ENCODE results near the gene EIF4G2. TPM values are rescaled to one million over a fixed set of nuclear protein-coding genes. Genes with fewer than 3 reads are reported as not detected.
A peak's percentile ranks its signal among the peaks of the same experiment; 100 is the strongest.

Gene EIF4G2
- total RNA-seq, 1 experiment from 2014 or later, result 999 TPM

GRCh38 chr11:10780040-10780439 lies 28.7 kb downstream of the EIF4G2 start:
- no peak for TF ChIP-seq EZH2 (IDR thresholded peaks at IDR 0.05; ENCODE audit: low read length, unreplicated experiment)
- TF ChIP-seq EZH2phosphoT487 (IDR thresholded peaks at IDR 0.05; ENCODE audit: borderline replicate concordance, low read length), result no peak
- DNase-seq (no peak), ATAC-seq (no peak; the same call in 1 of the 2 replicates)
- Histone ChIP-seq H4K20me1 (ENCODE audit: low read length) (no peaks in the 10 kb centered on the region), H3K79me2 (ENCODE audit: low read length) (no peaks in the 10 kb centered on the region), H3K4me2 (ENCODE audit: low read length) (no peak overlapping the region), H3K27ac (ENCODE audit: low read length) (no peak overlapping the region), H3K27me3 (ENCODE audit: low read length) (no peaks in the 10 kb centered on the region), H3F3A (ENCODE audit: low read length, unreplicated experiment) (no peaks in the 10 kb centered on the region), H3K4me1 (ENCODE audit: insufficient read depth, low read length) (no peaks in the 10 kb centered on the region), H2AFZ (ENCODE audit: low read length) (no peak overlapping the region), H3K9me3 (ENCODE audit: low read length) (no peaks in the 10 kb centered on the region), H3K36me3 (ENCODE audit: low read depth, low read length) (peaks cover 20% of the 10 kb centered on the region), H3K9me2 (replicated peaks; ENCODE audit: low read length) (no peaks in the 10 kb centered on the region), H3K4me3 (ENCODE audit: low read length) (no peak overlapping the region), H3K9ac (ENCODE audit: low read length) (no peak overlapping the region)
- intact Hi-C loops (cut with micrococcal nuclease), result no loop called here
- no TSS peak for BruUV-seq (replicated peaks)
- ChIA-PET CTCF (no interaction called here), POLR2A (ENCODE audit: unreplicated experiment) (no interaction called here)

DNA sequence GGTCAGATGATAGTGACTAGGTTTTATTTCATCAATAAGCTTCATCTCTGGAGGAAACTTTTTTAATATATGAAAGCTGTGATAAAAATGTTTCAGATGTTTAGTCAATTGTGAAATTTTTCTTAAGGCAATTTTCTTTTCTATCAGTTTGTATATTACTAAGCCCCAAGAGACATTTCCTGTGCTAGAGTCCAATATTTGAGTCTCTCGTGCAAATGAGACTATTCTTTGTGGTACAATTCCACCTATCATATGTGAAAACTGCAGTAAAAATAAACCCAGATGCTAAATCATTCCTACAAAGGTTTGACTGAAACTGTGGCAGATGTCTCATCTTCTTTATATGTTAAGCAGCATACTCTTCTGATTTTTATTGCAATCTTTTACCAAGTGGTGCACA lies 29.6 kb downstream of the EIF4G2 start:
- Histone ChIP-seq H3K9me2 (replicated peaks; ENCODE audit: low read length) (no peaks in the 10 kb centered on the region), H3K4me3 (ENCODE audit: low read length) (no peak overlapping the region), H3K79me2 (ENCODE audit: low read length) (no peaks in the 10 kb centered on the region), H3K27me3 (ENCODE audit: low read length) (no peaks in the 10 kb centered on the region), H4K20me1 (ENCODE audit: low read length) (no peaks in the 10 kb centered on the region), H3K9ac (ENCODE audit: low read length) (no peak overlapping the region), H3K9me3 (ENCODE audit: low read length) (no peaks in the 10 kb centered on the region), H3K27ac (ENCODE audit: low read length) (no peak overlapping the region), H3K4me2 (ENCODE audit: low read length) (no peak overlapping the region), H3K36me3 (ENCODE audit: low read depth, low read length) (peaks cover 29% of the 10 kb centered on the region), H3F3A (ENCODE audit: low read length, unreplicated experiment) (no peaks in the 10 kb centered on the region), H3K4me1 (ENCODE audit: insufficient read depth, low read length) (no peaks in the 10 kb centered on the region), H2AFZ (ENCODE audit: low read length) (no peak overlapping the region)
- DNase-seq (no peak), ATAC-seq (no peak)
- BruUV-seq (replicated peaks), result TSS peak; percentile 70
- TF ChIP-seq CTCF (conservative IDR thresholded peaks at IDR 0.05; ENCODE audit: low read depth, low read length) (no peak), EZH2 (IDR thresholded peaks at IDR 0.05; ENCODE audit: low read length, unreplicated experiment) (no peak), EZH2phosphoT487 (IDR thresholded peaks at IDR 0.05; ENCODE audit: borderline replicate concordance, low read length) (no peak)
- intact Hi-C loops (cut with micrococcal nuclease), result no loop called here
- CTCF ChIA-PET, result no interaction called here
- POLR2A ChIA-PET (ENCODE audit: unreplicated experiment), result no interaction called here

DNA sequence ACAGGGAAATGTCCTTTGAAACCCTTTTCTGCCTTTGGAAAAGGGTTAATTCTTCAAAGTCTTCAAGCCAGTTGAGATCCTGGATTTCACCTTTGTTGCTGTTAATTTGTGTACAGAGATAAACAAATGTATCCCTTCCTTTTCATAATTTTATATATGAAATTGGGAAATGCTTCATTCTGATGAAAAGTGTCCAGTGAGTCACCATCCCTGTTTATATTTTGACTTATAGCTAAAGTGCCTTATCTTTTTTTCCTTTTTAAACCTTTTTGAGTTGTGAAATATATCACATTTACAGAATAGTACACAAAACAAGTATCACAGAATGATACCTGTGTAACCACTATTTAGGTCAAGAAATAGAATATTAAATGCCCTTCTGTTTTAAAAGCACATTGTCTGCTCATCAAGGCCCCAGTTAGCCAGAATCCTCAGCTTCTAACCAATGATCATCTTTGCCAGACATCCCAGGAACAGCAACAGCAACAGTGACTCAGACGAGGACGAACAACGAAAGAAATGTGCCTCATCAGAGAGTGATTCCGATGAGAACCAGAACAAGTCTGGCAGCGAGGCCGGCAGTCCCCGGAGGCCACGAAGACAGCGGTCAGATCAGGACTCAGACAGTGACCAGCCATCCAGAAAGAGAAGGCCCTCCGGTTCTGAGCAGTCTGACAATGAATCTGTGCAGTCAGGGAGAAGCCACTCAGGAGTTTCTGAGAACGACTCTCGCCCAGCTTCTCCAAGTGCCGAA lies 30.3 kb downstream of the EIF4G2 start:
- H3K79me2 ChIP-seq (ENCODE audit: low read length), result no peaks in the 10 kb centered on the region
- ChIA-PET POLR2A (ENCODE audit: unreplicated experiment) (interaction anchor here (0.6 kb wide), 1 partner anchor 267 kb away, joined by 4 read pairs; no protein-coding TSS in a partner anchor), CTCF (no interaction called here)
- H2AFZ ChIP-seq (ENCODE audit: low read length), result no peak overlapping the region
- BruUV-seq (replicated peaks), result no TSS peak
- H3K4me3 ChIP-seq (ENCODE audit: low read length), result no peak overlapping the region
- H3K9me3 ChIP-seq (ENCODE audit: low read length), result no peaks in the 10 kb centered on the region
- intact Hi-C loops (cut with micrococcal nuclease), result no loop called here
- H3K36me3 ChIP-seq (ENCODE audit: low read depth, low read length), result peaks cover 34% of the 10 kb centered on the region
- H3F3A ChIP-seq (ENCODE audit: low read length, unreplicated experiment), result no peaks in the 10 kb centered on the region
- H4K20me1 ChIP-seq (ENCODE audit: low read length), result no peaks in the 10 kb centered on the region
- DNase-seq (no peak), ATAC-seq (no peak)
- no peaks in the 10 kb centered on the region for H3K27me3 ChIP-seq (ENCODE audit: low read length)
- no peaks in the 10 kb centered on the region for H3K4me1 ChIP-seq (ENCODE audit: insufficient read depth, low read length)
- H3K9me2 ChIP-seq (replicated peaks; ENCODE audit: low read length), result no peaks in the 10 kb centered on the region
- TF ChIP-seq CTCF (conservative IDR thresholded peaks at IDR 0.05; ENCODE audit: low read depth, low read length) (no peak), EZH2phosphoT487 (IDR thresholded peaks at IDR 0.05; ENCODE audit: borderline replicate concordance, low read length) (no peak), EZH2 (IDR thresholded peaks at IDR 0.05; ENCODE audit: low read length, unreplicated experiment) (no peak)
- no peak overlapping the region for H3K27ac ChIP-seq (ENCODE audit: low read length)
- H3K9ac ChIP-seq (ENCODE audit: low read length), result no peak overlapping the region
- no peak overlapping the region for H3K4me2 ChIP-seq (ENCODE audit: low read length)

Measured in PC-3 (cell line).